ENCODE results near the gene MXRA7.
"Not testable (repeated sequence)": the region's sequence is repeated elsewhere in the genome, so short reads cannot be mapped to it uniquely, and the experiment has no call there.

MXRA7 gene

GRCh38 chr17:76716146-76716838 is 5.5 kb upstream of the MXRA7 start:
- H3K4me3 ChIP-seq: no peak overlapping the region
- H3K36me3 ChIP-seq: peaks cover 51 to 84% (median 80%) of the 10 kb centered on the region in 3 donors
- intact Hi-C loops (cut with DNase I; ENCODE audit: low total_unique reads): loop anchor here (5.0 to 10.0 kb wide), 4 partner anchors 44 to 191 kb away; no protein-coding TSS in a partner anchor
- H3K4me1 ChIP-seq: peaks cover 5 to 34% (median 14%) of the 10 kb centered on the region in 4 donors
- TF ChIP-seq, protein P1, sequence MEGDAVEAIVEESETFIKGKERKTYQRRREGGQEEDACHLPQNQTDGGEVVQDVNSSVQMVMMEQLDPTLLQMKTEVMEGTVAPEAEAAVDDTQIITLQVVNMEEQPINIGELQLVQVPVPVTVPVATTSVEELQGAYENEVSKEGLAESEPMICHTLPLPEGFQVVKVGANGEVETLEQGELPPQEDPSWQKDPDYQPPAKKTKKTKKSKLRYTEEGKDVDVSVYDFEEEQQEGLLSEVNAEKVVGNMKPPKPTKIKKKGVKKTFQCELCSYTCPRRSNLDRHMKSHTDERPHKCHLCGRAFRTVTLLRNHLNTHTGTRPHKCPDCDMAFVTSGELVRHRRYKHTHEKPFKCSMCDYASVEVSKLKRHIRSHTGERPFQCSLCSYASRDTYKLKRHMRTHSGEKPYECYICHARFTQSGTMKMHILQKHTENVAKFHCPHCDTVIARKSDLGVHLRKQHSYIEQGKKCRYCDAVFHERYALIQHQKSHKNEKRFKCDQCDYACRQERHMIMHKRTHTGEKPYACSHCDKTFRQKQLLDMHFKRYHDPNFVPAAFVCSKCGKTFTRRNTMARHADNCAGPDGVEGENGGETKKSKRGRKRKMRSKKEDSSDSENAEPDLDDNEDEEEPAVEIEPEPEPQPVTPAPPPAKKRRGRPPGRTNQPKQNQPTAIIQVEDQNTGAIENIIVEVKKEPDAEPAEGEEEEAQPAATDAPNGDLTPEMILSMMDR (IDR thresholded peaks at IDR 0.05): no peak
- no peaks in the 10 kb centered on the region for H3K9me3 ChIP-seq
- DNase-seq: peak; percentile 77 to 81
- no peaks in the 10 kb centered on the region for H3K27me3 ChIP-seq
- H3K27ac ChIP-seq: peak overlapping the region; percentile 48

DNA sequence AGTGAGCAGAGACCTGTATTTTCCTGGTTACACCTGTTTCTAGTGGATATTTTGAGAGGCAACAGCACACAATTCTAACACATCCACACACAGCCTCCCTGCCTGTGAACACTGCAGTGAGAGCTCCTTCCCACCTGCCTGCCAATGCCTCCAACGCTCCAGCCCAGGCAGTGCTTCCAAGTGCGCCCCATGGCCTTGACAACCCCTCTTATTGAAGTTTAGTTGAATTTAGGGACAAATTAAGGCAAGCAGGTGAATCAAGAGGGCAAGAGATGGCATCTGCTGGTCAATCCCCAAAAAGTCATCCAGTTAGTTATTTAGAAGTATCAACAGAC is 4.7 kb upstream of the MXRA7 start:
- Histone ChIP-seq H3K27me3 (no peaks in the 10 kb centered on the region), H3K9me3 (no peaks in the 10 kb centered on the region), H3K4me1 (peaks cover 5 to 37% (median 17%) of the 10 kb centered on the region in 4 donors), H3K4me3 (no peak overlapping the region), H3K36me3 (peaks cover 42 to 76% (median 72%) of the 10 kb centered on the region in 3 donors), H3K27ac (peak overlapping the region; percentile 48 to 54)
- peak in 1 of 2 donors; percentile 35 for DNase-seq
- TF ChIP-seq, protein P1 (IDR thresholded peaks at IDR 0.05): no peak
- intact Hi-C loops (cut with DNase I; ENCODE audit: low total_unique reads): loop anchor here (5.0 to 10.0 kb wide), 4 partner anchors 43 to 191 kb away; no protein-coding TSS in a partner anchor

GRCh38 chr17:76714822-76715495 is 4.2 kb upstream of the MXRA7 start:
- H3K9me3 ChIP-seq: no peaks in the 10 kb centered on the region
- DNase-seq: peak; percentile 77 to 82
- peaks cover 37 to 71% (median 67%) of the 10 kb centered on the region in 3 donors for H3K36me3 ChIP-seq
- TF ChIP-seq, protein P1 (IDR thresholded peaks at IDR 0.05): peak; percentile 75 to 78
- H3K4me3 ChIP-seq: no peak overlapping the region
- peaks cover 5 to 37% (median 17%) of the 10 kb centered on the region in 4 donors for H3K4me1 ChIP-seq
- intact Hi-C loops (cut with DNase I; ENCODE audit: low total_unique reads): loop anchor here (5.0 to 10.0 kb wide), 4 partner anchors 43 to 190 kb away; no protein-coding TSS in a partner anchor
- H3K27ac ChIP-seq: peak overlapping the region; percentile 48 to 54
- no peaks in the 10 kb centered on the region for H3K27me3 ChIP-seq

DNA sequence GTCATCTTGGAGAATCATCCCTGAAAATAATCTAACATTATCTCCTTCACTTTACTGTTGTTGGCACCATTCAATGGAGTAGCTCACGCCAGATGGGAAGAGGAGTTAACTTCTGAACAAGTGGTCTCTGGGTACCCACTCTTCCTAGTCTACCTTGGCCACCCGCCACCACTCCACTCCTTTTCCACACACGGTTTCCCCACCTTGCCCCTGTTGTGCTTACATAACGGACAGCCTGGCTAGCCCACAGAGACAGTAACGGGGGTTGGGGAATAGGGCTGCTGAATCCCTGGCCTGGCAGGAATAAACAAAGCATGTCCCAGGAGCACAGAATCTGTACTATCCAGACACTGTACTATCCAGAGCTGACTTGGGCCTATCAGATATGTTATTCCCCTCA is 3.6 kb upstream of the MXRA7 start:
- peak in 1 of 2 donors; percentile 49 for DNase-seq
- no peaks in the 10 kb centered on the region for H3K9me3 ChIP-seq
- TF ChIP-seq, protein P1 (IDR thresholded peaks at IDR 0.05): no peak
- peaks cover 31 to 65% (median 60%) of the 10 kb centered on the region in 3 donors for H3K36me3 ChIP-seq
- no peak overlapping the region for H3K4me3 ChIP-seq
- H3K27me3 ChIP-seq: no peaks in the 10 kb centered on the region
- H3K27ac ChIP-seq: peak overlapping the region; percentile 1 to 54
- intact Hi-C loops (cut with DNase I; ENCODE audit: low total_unique reads): loop anchor here (10.0 kb wide), 3 partner anchors 90 to 190 kb away; no protein-coding TSS in a partner anchor
- H3K4me1 ChIP-seq: peaks cover 5 to 37% (median 17%) of the 10 kb centered on the region in 4 donors

GRCh38 chr17:76713765-76714164 is 3.0 kb upstream of the MXRA7 start:
- H3K36me3 ChIP-seq: peaks cover 25 to 59% (median 55%) of the 10 kb centered on the region in 3 donors

DNA sequence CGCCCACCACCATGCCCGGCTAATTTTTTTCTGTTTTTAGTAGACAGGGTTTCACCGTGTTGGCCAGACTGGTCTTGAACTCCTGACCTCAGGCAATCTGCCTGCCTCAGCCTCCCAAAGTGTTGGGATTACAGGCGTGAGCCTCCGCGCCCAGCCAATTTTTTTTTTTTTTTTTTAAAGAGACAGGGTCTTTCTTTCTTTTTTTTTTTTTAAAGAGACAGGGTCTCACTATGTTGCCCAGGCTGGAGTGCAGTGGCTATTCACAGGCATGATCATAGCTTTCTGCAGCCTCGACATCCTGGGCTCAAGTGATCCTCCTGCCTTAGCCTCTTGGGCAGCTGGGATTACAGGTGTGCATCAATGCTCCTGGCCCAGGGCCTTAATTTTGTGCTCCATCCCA is 1.6 kb upstream of the MXRA7 start:
- intact Hi-C loops (cut with DNase I; ENCODE audit: low total_unique reads): loop anchor here (10.0 kb wide), 3 partner anchors 88 to 188 kb away; no protein-coding TSS in a partner anchor
- H3K9me3 ChIP-seq, H3K4me3 ChIP-seq, H3K27me3 ChIP-seq: not testable (repeated sequence)
- H3K27ac ChIP-seq: peak overlapping the region; percentile 78 to 82
- H3K36me3 ChIP-seq: peaks cover 11 to 45% (median 40%) of the 10 kb centered on the region in 3 donors
- peaks cover 12 to 53% (median 33%) of the 10 kb centered on the region in 4 donors for H3K4me1 ChIP-seq
- DNase-seq: peak in 1 of 2 donors; percentile 54

More at GRCh38 chr17:76713765-76714164, 3.0 kb upstream of the MXRA7 start:
- peaks cover 5 to 39% (median 19%) of the 10 kb centered on the region in 4 donors for H3K4me1 ChIP-seq
- H3K9me3 ChIP-seq: no peaks in the 10 kb centered on the region
- H3K27me3 ChIP-seq: no peaks in the 10 kb centered on the region
- DNase-seq: peak in 1 of 2 donors; percentile 39
- no peak overlapping the region for H3K27ac ChIP-seq
- H3K4me3 ChIP-seq: no peak overlapping the region
- TF ChIP-seq, protein P1 (IDR thresholded peaks at IDR 0.05): no peak
- intact Hi-C loops (cut with DNase I; ENCODE audit: low total_unique reads): loop anchor here (10.0 kb wide), 3 partner anchors 89 to 189 kb away; no protein-coding TSS in a partner anchor

GRCh38 chr17:76709951-76710862 is 558 bp downstream of the MXRA7 start:
- intact Hi-C loops (cut with DNase I; ENCODE audit: low total_unique reads): loop anchor here (10.0 kb wide), 3 partner anchors 85 to 185 kb away; no protein-coding TSS in a partner anchor
- Histone ChIP-seq H3K4me1 (peaks cover 12 to 48% (median 35%) of the 10 kb centered on the region in 4 donors), H3K4me3 (peak overlapping the region; percentile 95 to 97), H3K36me3 (peaks cover 0 to 24% (median 20%) of the 10 kb centered on the region in 3 donors), H3K27ac (peak overlapping the region; percentile 96 to 98)
- H3K27me3 ChIP-seq, H3K9me3 ChIP-seq: not testable (repeated sequence)
- peak in 1 of 2 donors; percentile 65 for DNase-seq

Measured in tibial artery (tissue), 4 donors.